GM21825 (cell line): ENCODE results near the gene ZFAND2A.
"Not testable (repeated sequence)": the region's sequence is repeated elsewhere in the genome, so short reads cannot be mapped to it uniquely, and the experiment has no call there.

Experiments used
- ATAC-seq: cut with Tn5 transposase; IDR thresholded peaks from one replicate; pipeline ENCODE4 v1.9.1; 2021; ENCODE audit warnings: mild to moderate bottlenecking, moderate library complexity; ENCODE audit not compliant: unreplicated experiment

The ZFAND2A gene

GRCh38 chr7:1127001-1127400 is 33.0 kb downstream of the ZFAND2A start:
- ATAC-seq = no peak

- no peak for ATAC-seq
These were observed 34.4 kb downstream of the ZFAND2A start for GRCh38 chr7:1125603-1125969.

GRCh38 chr7:1124816-1125602 is 35.0 kb downstream of the ZFAND2A start:
- ATAC-seq = no peak

DNA sequence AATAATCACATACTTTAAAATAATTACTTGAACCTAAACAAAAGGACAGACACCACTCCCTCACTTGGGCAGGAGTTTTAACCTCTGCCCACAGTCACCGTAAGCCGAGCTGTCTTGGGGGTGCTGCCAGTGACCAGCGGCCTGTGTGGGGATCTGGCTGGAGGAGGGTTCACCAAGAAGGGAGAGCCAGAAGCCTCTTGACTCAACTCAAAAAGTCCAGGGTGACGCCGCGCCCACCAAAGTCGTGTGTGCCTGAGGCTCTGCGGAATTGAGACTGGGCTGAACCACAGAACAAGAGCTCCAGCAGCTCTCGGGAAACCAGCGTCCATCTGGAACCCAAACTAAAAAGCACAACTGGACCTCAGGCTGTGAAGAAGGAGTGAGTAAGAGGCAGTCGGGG is 35.8 kb downstream of the ZFAND2A start:
- ATAC-seq = no peak

DNA sequence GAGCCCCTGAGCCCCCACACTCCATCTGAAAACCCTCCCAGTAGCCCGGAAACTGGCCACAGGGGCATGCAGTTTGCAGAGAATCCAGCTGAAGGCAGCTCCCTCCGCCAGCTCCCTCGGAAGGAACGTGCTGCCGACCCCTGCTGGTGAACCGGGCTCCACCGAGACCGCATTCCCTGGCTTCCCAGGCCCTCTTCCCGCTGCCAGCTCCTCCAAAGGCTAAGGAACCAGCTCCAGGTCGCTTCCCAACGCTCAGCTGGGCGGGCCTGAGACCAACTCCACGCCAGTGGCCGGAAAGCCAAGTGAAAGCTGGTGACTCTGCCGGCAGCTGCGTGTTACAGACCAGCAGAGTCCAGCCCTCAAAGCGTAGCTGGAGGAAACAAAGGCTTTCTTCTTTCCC is 36.3 kb downstream of the ZFAND2A start:
- no peak for ATAC-seq

DNA sequence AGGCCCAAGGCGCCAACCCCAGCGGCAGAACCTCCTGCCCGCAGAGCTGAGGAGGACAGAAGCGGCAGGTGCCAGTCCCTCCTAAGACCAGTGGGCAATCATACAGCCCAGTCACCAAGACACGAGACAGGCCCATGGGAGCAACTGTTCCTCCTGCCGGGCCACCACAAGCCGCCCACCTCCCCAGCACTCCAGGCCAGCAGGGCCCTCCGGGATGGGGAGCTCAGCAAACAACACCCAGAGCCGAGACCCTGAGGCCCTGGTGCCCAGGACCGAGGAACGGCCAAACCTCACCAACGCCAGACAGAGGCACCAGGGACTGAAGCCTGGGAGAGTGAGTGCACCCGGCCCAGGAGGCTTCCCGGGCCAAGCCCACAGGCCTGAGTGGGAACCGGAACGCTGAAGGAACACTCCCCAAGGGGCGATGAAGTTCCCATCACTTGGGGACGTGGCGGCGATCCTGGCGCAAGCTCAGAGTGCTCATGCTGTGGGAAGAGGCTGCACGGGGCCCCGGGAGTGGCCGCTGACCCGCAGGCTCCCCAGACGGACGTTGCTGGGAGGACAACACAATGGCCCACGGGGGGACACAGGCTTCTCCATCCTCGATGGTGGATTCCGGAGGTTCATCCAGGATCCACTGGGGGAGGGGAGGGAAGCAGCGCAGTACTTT is 37.0 kb downstream of the ZFAND2A start:
- no peak for ATAC-seq

- no peak for ATAC-seq
These were observed 37.8 kb downstream of the ZFAND2A start for GRCh38 chr7:1121886-1122831.

- ATAC-seq = no peak
These were observed 38.5 kb downstream of the ZFAND2A start for GRCh38 chr7:1121476-1121875.

DNA sequence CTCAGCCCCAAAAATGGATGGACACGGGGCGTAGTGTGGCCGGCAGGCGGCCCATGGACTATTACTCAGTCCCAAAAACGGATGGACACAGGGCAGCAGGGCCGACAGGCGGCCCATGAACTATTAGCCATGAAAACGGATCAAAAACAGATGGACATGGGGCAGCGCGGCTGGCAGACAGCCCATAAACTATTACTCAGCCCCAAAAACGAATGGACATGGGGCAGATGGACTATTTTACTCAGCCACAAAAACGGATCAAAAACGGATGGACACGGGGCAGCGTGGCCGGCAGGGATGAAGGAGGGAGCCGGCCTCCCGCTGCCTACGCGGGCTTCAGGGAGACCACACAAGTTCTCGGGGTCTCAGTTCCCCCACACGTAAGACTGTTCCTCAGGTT is 39.2 kb downstream of the ZFAND2A start:
- ATAC-seq = no peak

DNA sequence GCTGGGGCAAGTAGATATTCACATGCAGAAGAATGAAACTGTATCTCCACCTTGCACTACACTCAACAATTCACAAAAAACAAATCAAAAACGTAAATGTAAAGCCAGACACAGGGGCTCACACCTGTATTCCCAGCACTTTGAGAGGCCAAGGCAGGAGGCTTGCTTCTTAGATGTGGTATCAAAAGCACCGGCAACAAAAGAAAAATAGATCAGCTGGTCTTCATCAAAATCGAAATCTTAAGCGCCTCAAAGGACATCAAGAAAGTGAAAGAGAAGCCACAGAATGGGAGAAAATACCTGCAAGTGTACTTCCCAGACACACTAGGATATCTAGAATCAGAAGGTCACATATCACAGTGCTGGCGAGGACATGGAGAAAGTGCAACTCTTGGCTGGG is 40.8 kb downstream of the ZFAND2A start:
- no peak for ATAC-seq

GRCh38 chr7:1117321-1117928 is 42.6 kb downstream of the ZFAND2A start:
- no peak for ATAC-seq

GRCh38 chr7:1116383-1117008 is 43.5 kb downstream of the ZFAND2A start:
- ATAC-seq = not testable (repeated sequence)

DNA sequence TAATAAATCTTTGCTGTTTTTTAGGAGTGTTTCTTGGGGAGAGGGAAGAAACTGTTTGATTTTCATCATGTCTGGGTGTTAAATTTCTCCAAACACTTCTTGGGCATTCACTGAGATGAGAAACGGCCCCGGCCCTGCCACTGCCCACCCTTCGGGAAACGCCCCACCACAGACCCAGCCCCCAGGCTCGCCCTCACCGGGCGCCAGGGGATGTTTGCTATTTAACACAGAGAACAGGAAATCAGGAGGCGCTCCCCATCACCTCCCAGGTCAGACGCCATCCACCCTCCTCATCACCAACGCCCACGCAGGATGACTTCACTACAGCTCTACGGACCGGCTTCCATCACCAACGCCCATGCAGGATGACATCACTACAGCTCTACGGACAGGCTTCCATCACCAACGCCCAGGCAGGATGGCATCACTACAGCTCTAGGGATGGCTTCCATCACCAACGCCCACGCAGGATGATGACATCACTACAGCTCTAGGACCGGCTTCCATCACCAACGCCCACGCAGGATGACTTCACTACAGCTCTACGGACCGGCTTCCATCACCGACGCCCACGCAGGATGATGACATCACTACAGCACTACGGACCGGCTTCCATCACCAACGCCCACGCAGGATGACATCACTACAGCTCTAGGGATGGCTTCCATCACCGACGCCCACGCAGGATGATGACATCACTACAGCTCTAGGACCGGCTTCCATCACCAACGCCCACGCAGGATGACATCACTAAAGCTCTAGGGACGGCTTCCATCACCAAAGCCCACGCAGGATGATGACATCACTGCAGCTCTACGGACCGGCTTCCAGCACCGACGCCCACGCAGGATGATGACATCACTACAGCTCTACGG is 44.6 kb downstream of the ZFAND2A start:
- not testable (repeated sequence) for ATAC-seq

GRCh38 chr7:1114505-1114904 is 45.5 kb downstream of the ZFAND2A start:
- no peak for ATAC-seq

DNA sequence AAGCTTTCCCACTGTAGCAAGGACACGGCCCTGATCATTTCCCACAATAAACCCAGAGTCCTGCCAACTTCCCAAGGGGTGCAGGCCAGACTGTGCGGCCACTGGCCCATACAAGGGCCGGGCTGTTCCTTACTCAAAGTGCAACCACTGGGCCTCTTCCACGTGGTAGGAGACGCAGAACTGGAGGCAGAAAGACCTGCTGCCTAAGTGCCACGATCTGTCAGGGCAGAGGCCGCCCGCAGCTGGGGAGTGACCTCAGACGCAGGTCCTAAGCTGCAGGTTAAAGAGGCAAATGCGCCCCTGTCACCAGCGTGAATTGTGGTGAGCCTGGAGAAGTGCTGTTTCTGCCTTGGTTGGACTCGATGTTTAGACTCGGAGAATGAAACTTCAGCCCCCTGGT is 45.9 kb downstream of the ZFAND2A start:
- ATAC-seq = no peak

DNA sequence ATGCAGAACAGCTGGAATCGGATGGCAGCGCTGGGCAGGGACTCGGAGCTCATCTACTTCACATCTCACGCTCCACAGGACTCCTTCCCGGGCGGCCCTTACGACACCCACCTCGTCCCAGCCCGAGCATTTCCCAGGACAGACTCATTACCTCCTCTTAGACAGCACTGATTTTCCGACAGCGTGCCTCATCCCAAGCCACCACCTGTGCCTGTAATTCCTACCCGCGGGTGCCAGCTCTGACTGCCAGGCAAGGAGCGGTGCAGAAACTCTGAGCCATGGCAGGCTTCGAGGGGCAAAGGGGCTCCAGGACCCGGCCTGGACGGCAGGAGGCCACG is 46.5 kb downstream of the ZFAND2A start:
- ATAC-seq = no peak

- no peak for ATAC-seq
These were observed 47.1 kb downstream of the ZFAND2A start for GRCh38 chr7:1112625-1113547.

- ATAC-seq = no peak
These were observed 47.9 kb downstream of the ZFAND2A start for GRCh38 chr7:1112109-1112508.

- no peak for ATAC-seq
These were observed 48.8 kb downstream of the ZFAND2A start for GRCh38 chr7:1111156-1111555.
